H1 (cell line): ENCODE measurements around the gene OPN1SW. TPM values are rescaled to one million over a fixed set of nuclear protein-coding genes. Genes with fewer than 3 reads are reported as not detected.

Source experiments
- CTCF ChIA-PET: fragments of 300-600 bp; sonication (Branson Sonifier 250); formaldehyde crosslinking; loops from one replicate; lab custom pipeline; 2021; ENCODE audit not compliant: partially characterized antibody; lab: Charles Lee
- POLR2A ChIA-PET: fragments of 300-600 bp; sonication (Branson Sonifier 250); formaldehyde crosslinking; loops from one replicate; lab custom pipeline; 2021; ENCODE audit warnings: inconsistent platforms; ENCODE audit not compliant: partially characterized antibody; lab: Charles Lee
- DNase-seq, 2 experiments: peaks; one replicate each; pipeline versions ENCODE4 v3.0.0 to v3.0.0-alpha.2; 2010 to 2022; ENCODE audit warnings: low spot score in 2 of 2, low read depth in 1 of 2, mixed read lengths in 1 of 2
- FAIRE-seq: peaks from 2 replicates; lab custom pipeline; 2011; peaks lifted over from hg19 to GRCh38; lab: Jason Lieb, UNC
- H2AFZ ChIP-seq: 2 replicates; pipeline ENCODE4 v1.8.1; 2012; ENCODE audit warnings: low read length, inconsistent platforms
- H2AK5ac ChIP-seq: 2 replicates; pipeline ENCODE4 v1.6.1; 2013; ENCODE audit warnings: low read depth, low read length
- H2BK120ac ChIP-seq: replicated peaks from 2 replicates; pipeline ENCODE3; 2013; ENCODE audit warnings: low read depth, low read length, inconsistent platforms
- H2BK12ac ChIP-seq: 2 replicates; pipeline ENCODE4 v1.6.1; 2013; ENCODE audit warnings: low read depth, low read length
- H2BK15ac ChIP-seq: 2 replicates; pipeline ENCODE4 v1.6.1; 2013; ENCODE audit warnings: low read length
- H2BK20ac ChIP-seq: 2 replicates; pipeline ENCODE4 v1.6.1; 2013; ENCODE audit warnings: low read length
- H2BK5ac ChIP-seq: 2 replicates; pipeline ENCODE4 v1.6.1; 2013; ENCODE audit warnings: low read depth, low read length
- H3K14ac ChIP-seq: 2 replicates; pipeline ENCODE4 v1.6.1; 2013; ENCODE audit warnings: inconsistent platforms; ENCODE audit not compliant: insufficient read length
- H3K18ac ChIP-seq: 2 replicates; pipeline ENCODE4 v1.6.1; 2013; ENCODE audit warnings: low read length; ENCODE audit errors: extremely low read depth
- H3K23ac ChIP-seq: 2 replicates; pipeline ENCODE4 v1.6.1; 2013; ENCODE audit warnings: inconsistent platforms; ENCODE audit not compliant: insufficient read length
- H3K23me2 ChIP-seq: 2 replicates; pipeline ENCODE4 v1.6.1; 2013; ENCODE audit warnings: low read depth, low read length
- H3K27ac ChIP-seq: 2 replicates; pipeline ENCODE4 v1.6.1; 2011; ENCODE audit warnings: low read depth, low read length, inconsistent platforms
- H3K27me3 ChIP-seq, 4 experiments: replicated peaks in 1 of 4; 1 replicate in 1 of 4; 2 replicates in 3 of 4; pipeline versions ENCODE4 v1.6.1 to v1.8.1; 2011 to 2013; ENCODE audit warnings: low read length in 3 of 4, mild to moderate bottlenecking in 3 of 4, inconsistent platforms in 2 of 4, mixed read lengths in 2 of 4, moderate library complexity in 1 of 4; ENCODE audit not compliant: control insufficient read depth in 3 of 4, insufficient read depth in 3 of 4; ENCODE audit errors: extremely low read depth in 1 of 4
- H3K36me3 ChIP-seq, 4 experiments: 2 replicates each; pipeline versions ENCODE4 v1.6.1 to v1.8.1; 2011 to 2013; ENCODE audit warnings: mild to moderate bottlenecking in 4 of 4, low read length in 3 of 4, moderate library complexity in 2 of 4, control low read depth in 1 of 4, inconsistent platforms in 1 of 4; ENCODE audit not compliant: insufficient read depth in 4 of 4, control insufficient read depth in 2 of 4
- H3K4ac ChIP-seq: replicated peaks from 2 replicates; pipeline ENCODE3; 2013; ENCODE audit warnings: low read length, low read depth, mixed read lengths, inconsistent platforms; ENCODE audit not compliant: insufficient read length
- H3K4me1 ChIP-seq, 4 experiments: replicated peaks in 1 of 4; 1 replicate in 1 of 4; 2 replicates in 3 of 4; pipeline versions ENCODE4 v1.6.1 to v1.8.1; 2011 to 2013; ENCODE audit warnings: low read length in 3 of 4, inconsistent platforms in 2 of 4, mixed read lengths in 1 of 4; ENCODE audit not compliant: insufficient read depth in 4 of 4, control insufficient read depth in 3 of 4
- H3K4me2 ChIP-seq, 2 experiments: 2 replicates each; pipeline versions ENCODE4 v1.6.1 to v1.8.1; 2011 to 2013; ENCODE audit warnings: low read depth in 2 of 2, low read length in 2 of 2, control low read depth in 1 of 2, inconsistent platforms in 1 of 2, mild to moderate bottlenecking in 1 of 2; ENCODE audit not compliant: insufficient read depth in 1 of 2
- H3K4me3 ChIP-seq, 4 experiments: fragments of 200-600, 300-600 bp in 1 of 4; sonication (generic), shearing (Covaris generic), sonication (Bioruptor Twin) in 1 of 4; 2 replicates each; pipeline versions ENCODE4 v1.5.1 to v1.8.1; 2011 to 2016; ENCODE audit warnings: low read length in 4 of 4, low read depth in 3 of 4, control low read depth in 2 of 4, inconsistent platforms in 2 of 4, mild to moderate bottlenecking in 2 of 4, mixed read lengths in 1 of 4, moderate library complexity in 1 of 4; ENCODE audit not compliant: insufficient read depth in 2 of 4; ENCODE audit errors: extremely low read depth in 1 of 4
- H3K56ac ChIP-seq: replicated peaks from 2 replicates; pipeline ENCODE3; 2013; ENCODE audit warnings: low read depth, mild to moderate bottlenecking, mixed read lengths, low read length, inconsistent platforms; ENCODE audit not compliant: insufficient read length
- H3K79me1 ChIP-seq: 2 replicates; pipeline ENCODE4 v1.6.1; 2013; ENCODE audit warnings: low read depth, low read length, control low read depth
- H3K79me2 ChIP-seq, 2 experiments: 2 replicates each; pipeline versions ENCODE4 v1.6.1 to v1.8.1; 2012 to 2013; ENCODE audit warnings: low read length in 2 of 2, mild to moderate bottlenecking in 2 of 2, inconsistent platforms in 1 of 2; ENCODE audit not compliant: insufficient read depth in 2 of 2, control insufficient read depth in 1 of 2
- H3K9ac ChIP-seq, 4 experiments: replicated peaks in 1 of 4; 1 replicate in 1 of 4; 2 replicates in 3 of 4; pipeline versions ENCODE4 v1.6.1 to v1.8.1; 2011 to 2013; ENCODE audit warnings: low read depth in 3 of 4, low read length in 3 of 4, control low read depth in 2 of 4, mild to moderate bottlenecking in 2 of 4, moderate library complexity in 2 of 4, inconsistent platforms in 1 of 4; ENCODE audit errors: extremely low read depth in 1 of 4
- H3K9me3 ChIP-seq, 2 experiments: 2 replicates each; pipeline versions ENCODE4 v1.6.1 to v1.8.1; 2012 to 2013; ENCODE audit warnings: mild to moderate bottlenecking in 2 of 2, moderate library complexity in 2 of 2, control low read depth in 1 of 2, inconsistent platforms in 1 of 2, low read depth in 1 of 2, low read length in 1 of 2, mixed read lengths in 1 of 2; ENCODE audit not compliant: insufficient read depth in 2 of 2
- H4K20me1 ChIP-seq, 2 experiments: replicated peaks in 1 of 2; 2 replicates each; pipeline versions ENCODE3 to v1.8.1; 2011 to 2013; ENCODE audit warnings: inconsistent platforms in 2 of 2, low read length in 2 of 2, mild to moderate bottlenecking in 1 of 2; ENCODE audit not compliant: insufficient read depth in 2 of 2, control insufficient read depth in 1 of 2
- H4K5ac ChIP-seq: 2 replicates; pipeline ENCODE4 v1.6.1; 2013; ENCODE audit warnings: low read length, low read depth, mixed read lengths, inconsistent platforms; ENCODE audit not compliant: insufficient read length
- H4K8ac ChIP-seq: 2 replicates; pipeline ENCODE4 v1.8.0; 2013; ENCODE audit warnings: mild to moderate bottlenecking, moderate library complexity, low read length, inconsistent platforms; ENCODE audit not compliant: insufficient read depth; ENCODE audit errors: extremely low read depth
- H4K91ac ChIP-seq: replicated peaks from 2 replicates; pipeline ENCODE3; 2013; ENCODE audit warnings: low read length, mixed read lengths, inconsistent platforms; ENCODE audit not compliant: insufficient read length
- EP300 ChIP-seq, 2 experiments: IDR thresholded peaks; 1 replicate in 1 of 2; 2 replicates in 1 of 2; pipeline ENCODE4 v1.6.1; 2011 to 2012; ENCODE audit warnings: low read depth in 2 of 2, low read length in 2 of 2, mild to moderate bottlenecking in 2 of 2, borderline replicate concordance in 1 of 2, inconsistent platforms in 1 of 2, moderate library complexity in 1 of 2
- EZH2 ChIP-seq: fragments of 200-600 bp; sonication (generic); IDR thresholded peaks from 2 replicates; pipeline ENCODE4 v1.7.1; 2012; ENCODE audit warnings: low read depth, mild to moderate bottlenecking, moderate library complexity, low read length, inconsistent platforms; ENCODE audit not compliant: severe bottlenecking
- KDM4A ChIP-seq: IDR thresholded peaks from one replicate; pipeline ENCODE4 v1.7.1; 2012; ENCODE audit warnings: low read depth, mild to moderate bottlenecking, moderate library complexity, low read length, inconsistent platforms; ENCODE audit not compliant: severe bottlenecking
- POLR2A ChIP-seq, 2 experiments: IDR thresholded peaks; 1 replicate in 1 of 2; 2 replicates in 1 of 2; pipeline ENCODE4 v1.6.1; 2011; ENCODE audit warnings: low read depth in 2 of 2, low read length in 2 of 2, mild to moderate bottlenecking in 2 of 2; ENCODE audit errors: control extremely low read depth in 1 of 2
- RAD21 ChIP-seq, 2 experiments: IDR thresholded peaks in 1 of 2; conservative IDR thresholded peaks in 1 of 2; 2 replicates each; pipeline ENCODE4 v1.6.1; 2011; ENCODE audit warnings: low read depth in 2 of 2, low read length in 2 of 2, improper control_type of control experiment in 1 of 2, inconsistent platforms in 1 of 2, mild to moderate bottlenecking in 1 of 2, moderate library complexity in 1 of 2
- RNF2 ChIP-seq: fragments of 200-900, 300-1000 bp; sonication (generic); IDR thresholded peaks from 2 replicates; pipeline ENCODE4 v1.7.1; 2016; ENCODE audit warnings: borderline replicate concordance, low read depth, mild to moderate bottlenecking, antibody characterized with exemption, low read length; ENCODE audit not compliant: poor library complexity, severe bottlenecking; ENCODE audit errors: missing control alignments
- ZNF274 ChIP-seq: IDR thresholded peaks from 2 replicates; pipeline ENCODE4 v1.7.0; 2012; ENCODE audit warnings: low read length, borderline replicate concordance; ENCODE audit errors: extremely low read depth
- WGBS, 2 experiments: shearing (Covaris generic) in 1 of 2; methylation state at CpG; one replicate each; pipeline versions ENCODE4 v1.1.6 to v1.1.7; 2013 to 2015; ENCODE audit warnings: low lambda C conversion rate in 2 of 2, mixed read lengths in 2 of 2, inconsistent platforms in 1 of 2, low coverage in 1 of 2, missing lambda C conversion rate in 1 of 2; ENCODE audit not compliant: insufficient replicate concordance in 2 of 2, insufficient coverage in 1 of 2, insufficient read length in 1 of 2; ENCODE audit errors: extremely low coverage in 1 of 2, missing lambda C conversion rate in 1 of 2; 5-methylcytosine and 5-hydroxymethylcytosine counted together
- polyA plus RNA-seq, 7 experiments: library from polyadenylated mRNA; depleted of rRNA in 3 of 7; stranded (reverse) in 5 of 7; unstranded in 2 of 7; fragments of >200 nt in 5 of 7; fragments of 200-250 nt in 2 of 7; gene quantifications; 1 replicate in 5 of 7; 2 replicates in 1 of 7; 4 replicates in 1 of 7; pipeline versions ENCODE4 v1.2.1 to v1.2.3, GENCODE V29; 2011 to 2013; ENCODE audit warnings: missing spikeins in 2 of 7, mixed read lengths in 2 of 7
- total RNA-seq: library from RNA; stranded (reverse); fragmentation: NEBNext Ultra II Directional; extraction: Animal tissue kit (Norgen Biotek cat#: 25700); gene quantifications from 2 replicates; pipeline ENCODE4 v1.2.1, GENCODE V29; 2021
- TF ChIP-seq, protein P1 (sequence below), 3 experiments: IDR thresholded peaks; 1 replicate in 2 of 3; 2 replicates in 1 of 3; pipeline versions ENCODE4 v1.5.1 to v1.6.1; 2011; ENCODE audit warnings: low read length in 3 of 3, mild to moderate bottlenecking in 3 of 3, inconsistent platforms in 2 of 3, low read depth in 1 of 3, moderate library complexity in 1 of 3; ENCODE audit not compliant: insufficient read depth in 1 of 3; ENCODE audit errors: control extremely low read depth in 1 of 3

OPN1SW gene
- total and polyA plus RNA-seq, 2 of the 8 experiments (the other 6 are each of a cell fraction or from before 2014, with no cell fraction given): not detected

DNA sequence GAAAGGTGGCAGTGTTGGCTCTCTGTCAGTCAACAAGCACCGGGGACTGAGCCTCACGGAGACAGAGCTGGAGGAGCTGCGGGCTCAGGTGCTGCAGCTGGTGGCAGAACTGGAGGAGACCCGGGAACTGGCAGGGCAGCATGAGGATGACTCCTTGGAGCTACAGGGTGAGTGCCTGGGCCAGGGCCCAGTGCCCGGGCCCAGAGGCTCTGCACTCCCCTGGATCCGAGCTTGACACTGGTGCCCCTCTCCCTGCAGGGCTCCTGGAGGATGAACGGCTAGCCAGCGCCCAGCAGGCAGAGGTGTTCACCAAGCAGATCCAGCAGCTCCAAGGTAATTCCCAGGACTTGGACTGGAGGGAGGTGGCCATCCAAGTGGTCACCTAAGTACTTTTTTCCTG lies 18.8 kb upstream of the OPN1SW start:
- no peak overlapping the region for H2BK15ac ChIP-seq
- H2AK5ac ChIP-seq: no peak overlapping the region
- no peak overlapping the region for H2BK20ac ChIP-seq
- DNase-seq (no peak), FAIRE-seq (no peak)
- no peak overlapping the region for H3K14ac ChIP-seq
- H3K18ac ChIP-seq: no peak overlapping the region
- H3K9me3 ChIP-seq: no peaks in the 10 kb centered on the region
- ChIA-PET CTCF (interaction anchor here (0.8 to 5.8 kb wide), 10 partner anchors 8 to 87 kb away, joined by 3 to 42 read pairs (median 3); partner anchors contain the start of gene ATP6V1F), POLR2A (interaction anchor here (1.0 to 2.4 kb wide), 4 partner anchors 11 to 55 kb away, joined by 3 to 9 read pairs (median 3); partner anchors contain the start of gene CALU)
- no peak overlapping the region for H3K23ac ChIP-seq
- H3K9ac ChIP-seq: no peak overlapping the region
- H3K4me1 ChIP-seq: peaks cover 6 to 11% (median 8%) of the 10 kb centered on the region in 4 experiments
- H2AFZ ChIP-seq: no peak overlapping the region
- no peaks in the 10 kb centered on the region for H3K79me1 ChIP-seq
- no peak overlapping the region for H4K5ac ChIP-seq
- H3K23me2 ChIP-seq: peaks cover 8% of the 10 kb centered on the region; the same call in 1 of the 2 replicates
- H2BK5ac ChIP-seq: no peak overlapping the region
- no peak overlapping the region for H3K4ac ChIP-seq
- H3K4me2 ChIP-seq: no peak overlapping the region
- H4K91ac ChIP-seq: no peak overlapping the region
- no peak overlapping the region for H3K56ac ChIP-seq
- no peak overlapping the region for H3K4me3 ChIP-seq
- no peak overlapping the region for H3K27ac ChIP-seq
- H3K36me3 ChIP-seq: peaks cover 0 to 13% (median 2%) of the 10 kb centered on the region in 4 experiments; a peak in 5 of 8 replicates
- H4K8ac ChIP-seq: no peak overlapping the region; the same call in 1 of the 2 replicates
- no peaks in the 10 kb centered on the region for H3K79me2 ChIP-seq
- WGBS, 2 experiments: 89% methylated on average over 8 of the region's 8 CpGs; no CpG with 5 or more reads in 1 of the 2 experiments
- no peak overlapping the region for H2BK12ac ChIP-seq
- no peak overlapping the region for H2BK120ac ChIP-seq
- no peaks in the 10 kb centered on the region for H4K20me1 ChIP-seq
- no peaks in the 10 kb centered on the region for H3K27me3 ChIP-seq
- TF ChIP-seq EP300 (IDR thresholded peaks at IDR 0.05; ENCODE audit: borderline replicate concordance in 1 of 2, low read depth in 2 of 2, low read length in 2 of 2) (no peak), POLR2A (IDR thresholded peaks at IDR 0.05; ENCODE audit: control extremely low read depth in 1 of 2, low read depth in 2 of 2, low read length in 2 of 2) (no peak), RNF2 (no peak), KDM4A (no peak), ZNF274 (no peak), EZH2 (no peak), RAD21 (IDR thresholded peaks at IDR 0.05 in 1 of 2, conservative IDR thresholded peaks at IDR 0.05 in 1 of 2; ENCODE audit: low read depth in 2 of 2, low read length in 2 of 2) (no peak)
- TF ChIP-seq, protein P1, sequence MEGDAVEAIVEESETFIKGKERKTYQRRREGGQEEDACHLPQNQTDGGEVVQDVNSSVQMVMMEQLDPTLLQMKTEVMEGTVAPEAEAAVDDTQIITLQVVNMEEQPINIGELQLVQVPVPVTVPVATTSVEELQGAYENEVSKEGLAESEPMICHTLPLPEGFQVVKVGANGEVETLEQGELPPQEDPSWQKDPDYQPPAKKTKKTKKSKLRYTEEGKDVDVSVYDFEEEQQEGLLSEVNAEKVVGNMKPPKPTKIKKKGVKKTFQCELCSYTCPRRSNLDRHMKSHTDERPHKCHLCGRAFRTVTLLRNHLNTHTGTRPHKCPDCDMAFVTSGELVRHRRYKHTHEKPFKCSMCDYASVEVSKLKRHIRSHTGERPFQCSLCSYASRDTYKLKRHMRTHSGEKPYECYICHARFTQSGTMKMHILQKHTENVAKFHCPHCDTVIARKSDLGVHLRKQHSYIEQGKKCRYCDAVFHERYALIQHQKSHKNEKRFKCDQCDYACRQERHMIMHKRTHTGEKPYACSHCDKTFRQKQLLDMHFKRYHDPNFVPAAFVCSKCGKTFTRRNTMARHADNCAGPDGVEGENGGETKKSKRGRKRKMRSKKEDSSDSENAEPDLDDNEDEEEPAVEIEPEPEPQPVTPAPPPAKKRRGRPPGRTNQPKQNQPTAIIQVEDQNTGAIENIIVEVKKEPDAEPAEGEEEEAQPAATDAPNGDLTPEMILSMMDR (IDR thresholded peaks at IDR 0.05; ENCODE audit: control extremely low read depth in 1 of 3, insufficient read depth in 1 of 3, low read depth in 1 of 3, low read length in 3 of 3): no peak
